Erythroblast (primary cell): ENCODE data around the gene P2RY6.

Source experiments
- GATA1 ChIP-seq: IDR thresholded peaks from 2 replicates; pipeline ENCODE4 v1.6.1; 2011; ENCODE audit warnings: low read depth, mild to moderate bottlenecking, control low read depth, low read length, moderate library complexity
- POLR2A ChIP-seq: IDR thresholded peaks from 2 replicates; pipeline ENCODE4 v1.6.1; 2011; ENCODE audit warnings: mild to moderate bottlenecking, low read length

DNA sequence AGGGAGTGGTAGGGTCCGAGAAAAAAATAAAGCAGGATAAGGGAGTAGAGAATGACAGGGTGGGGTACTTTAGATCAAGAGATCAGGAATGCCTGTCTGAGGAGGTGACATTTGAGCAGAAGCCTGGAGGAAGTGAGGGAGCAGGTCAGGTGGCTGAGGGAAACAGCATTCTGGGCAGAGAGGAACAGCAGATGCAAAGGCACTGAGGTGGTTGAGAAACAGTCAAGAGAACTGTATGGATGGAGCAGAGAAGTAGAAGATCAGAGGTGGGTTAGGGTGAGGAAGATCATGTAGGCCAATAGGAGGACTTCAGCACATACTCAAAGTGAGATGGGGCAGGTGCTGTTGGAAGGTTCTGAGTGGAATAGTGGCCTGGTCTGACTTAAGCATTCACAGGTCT is 44.3 kb downstream of the P2RY6 start:
- TF ChIP-seq POLR2A (no peak), GATA1 (no peak)
